Urothelium cell line (cell line): ENCODE measurements around the gene TTC33.
A peak's percentile ranks its signal among the peaks of the same experiment; 100 is the strongest.
"Not testable (repeated sequence)": the region's sequence is repeated elsewhere in the genome, so short reads cannot be mapped to it uniquely, and the experiment has no call there.

Experiments used
- DNase-seq: peaks from one replicate; pipeline ENCODE4 v3.0.0; 2011; ENCODE audit warnings: low spot score, mixed read lengths
- FAIRE-seq: peaks from 2 replicates; lab custom pipeline; 2011; peaks lifted over from hg19 to GRCh38; lab: Jason Lieb, UNC

Gene TTC33

GRCh38 chr5:40656091-40656490, 99.7 kb downstream of the TTC33 start:
- not testable (repeated sequence) for DNase-seq, FAIRE-seq

DNA sequence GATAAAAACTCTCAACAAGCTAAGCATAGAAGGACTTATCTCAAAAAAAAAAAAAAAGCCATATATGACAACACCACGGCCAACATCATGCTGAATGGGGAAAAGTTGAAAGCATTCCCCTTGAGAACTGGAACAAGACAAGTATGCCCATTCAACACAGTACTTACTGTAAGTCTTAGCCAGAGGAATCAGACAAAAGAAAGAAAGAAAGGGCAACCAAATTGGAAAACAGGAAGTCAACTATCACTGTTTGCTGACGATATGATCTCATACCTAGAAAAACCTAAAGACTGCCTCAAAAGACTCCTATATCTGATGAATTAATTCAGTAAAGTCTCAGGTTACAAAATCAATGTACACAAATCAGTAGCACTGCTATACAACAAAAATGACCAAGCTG, 100.6 kb downstream of the TTC33 start:
- DNase-seq (no peak), FAIRE-seq (no peak)

DNA sequence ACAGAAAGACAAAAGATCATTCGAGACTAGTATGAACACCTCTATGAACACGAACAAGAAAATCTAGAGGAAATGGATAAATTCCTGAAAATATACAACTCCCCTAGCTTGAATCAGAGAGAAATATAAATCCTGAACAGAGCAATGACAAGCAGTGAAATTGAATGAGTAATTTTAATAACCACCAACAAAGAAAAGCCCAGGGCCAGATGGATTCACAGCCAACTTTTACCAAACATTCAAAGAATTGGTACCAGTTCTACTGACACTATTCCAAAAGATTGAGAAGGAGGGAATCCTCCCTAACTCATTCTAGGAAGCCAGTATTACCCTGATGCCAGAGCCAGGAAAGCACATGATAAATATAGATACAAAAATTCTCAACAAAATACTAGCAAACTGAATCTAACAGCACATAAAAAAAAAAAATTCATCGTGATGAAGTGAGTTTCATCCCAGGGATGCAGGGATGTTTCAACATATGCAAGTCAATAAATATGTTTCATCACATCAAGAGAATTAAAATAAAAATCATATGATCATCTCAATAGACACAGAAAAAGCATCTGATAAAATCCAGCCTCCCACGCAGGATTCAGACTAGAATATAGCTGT, 101.3 kb downstream of the TTC33 start:
- no peak for FAIRE-seq
- DNase-seq = no peak

- FAIRE-seq (peak; percentile 52), DNase-seq (no peak)
Measured at GRCh38 chr5:40653221-40654022, 102.3 kb downstream of the TTC33 start.

GRCh38 chr5:40652441-40653220, 103.1 kb downstream of the TTC33 start:
- no peak for DNase-seq
- FAIRE-seq = no peak

- no peak for FAIRE-seq
- no peak for DNase-seq
Measured at GRCh38 chr5:40651201-40651600, 104.6 kb downstream of the TTC33 start.

DNA sequence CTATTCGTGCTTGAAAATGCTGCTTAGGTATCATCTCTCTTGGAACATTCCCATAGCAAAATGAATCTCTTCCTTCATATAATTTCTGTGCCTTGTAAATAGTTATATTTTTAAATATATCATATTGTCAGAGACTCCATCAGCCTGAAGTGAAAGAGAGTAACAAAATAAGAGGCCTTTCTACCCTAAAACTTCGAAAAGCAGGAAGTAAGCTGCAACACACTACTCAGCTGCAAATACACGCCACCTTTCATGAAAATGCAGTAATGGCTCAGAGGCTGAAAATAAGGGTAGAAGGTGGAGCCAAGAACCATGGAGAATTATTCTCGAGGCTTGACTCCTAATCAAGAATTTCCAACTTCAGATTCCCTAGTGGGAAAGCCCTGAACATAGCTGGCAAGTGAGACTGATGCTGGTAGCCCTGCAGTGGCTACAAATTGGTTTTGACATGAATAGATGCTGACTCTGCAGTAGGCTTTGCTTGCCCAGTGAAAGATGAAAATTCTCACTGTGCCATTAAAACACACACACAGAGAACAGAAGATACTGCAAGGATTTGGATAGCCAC, 106.2 kb downstream of the TTC33 start:
- DNase-seq (no peak), FAIRE-seq (no peak)

- no peak for DNase-seq
- no peak for FAIRE-seq
Measured at GRCh38 chr5:40648150-40648549, 107.6 kb downstream of the TTC33 start.

DNA sequence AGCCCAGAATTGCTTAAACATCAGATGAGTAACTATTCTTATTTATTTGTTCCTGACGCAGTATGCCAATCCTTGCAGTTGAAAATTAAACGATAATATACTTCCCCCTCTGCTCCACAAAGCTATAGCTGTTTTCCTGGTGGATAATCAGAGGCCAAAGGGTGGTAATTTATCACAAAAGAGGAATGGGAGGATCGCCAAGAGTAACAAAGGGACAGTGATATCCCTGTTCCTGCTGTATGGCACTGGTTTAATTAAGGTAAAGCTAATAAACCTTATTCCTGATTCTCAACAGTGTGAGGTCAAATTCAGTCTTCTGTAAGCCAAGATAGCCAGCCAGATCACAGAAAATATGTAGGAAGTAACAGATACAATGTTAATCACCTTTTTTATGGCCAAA, 109.5 kb downstream of the TTC33 start:
- FAIRE-seq = no peak
- no peak for DNase-seq

DNA sequence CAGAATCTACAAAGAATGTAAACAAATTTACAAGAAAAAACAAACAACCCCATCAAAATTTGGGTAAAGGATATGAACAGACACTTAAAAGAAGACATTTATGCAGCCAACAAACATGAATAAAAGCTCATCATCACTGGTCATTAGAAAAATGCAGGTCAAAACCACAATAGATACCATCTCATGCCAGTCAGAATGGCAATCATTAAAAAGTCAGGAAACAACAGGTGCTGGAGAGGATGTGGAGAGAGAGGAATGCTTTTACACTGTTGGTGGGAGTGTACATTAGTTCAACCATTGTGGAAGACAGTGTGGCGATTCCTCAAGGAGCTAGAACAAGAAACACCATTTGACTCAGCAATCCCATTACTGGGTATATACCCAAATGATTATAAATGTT, 116.2 kb downstream of the TTC33 start:
- FAIRE-seq, DNase-seq: not testable (repeated sequence)

DNA sequence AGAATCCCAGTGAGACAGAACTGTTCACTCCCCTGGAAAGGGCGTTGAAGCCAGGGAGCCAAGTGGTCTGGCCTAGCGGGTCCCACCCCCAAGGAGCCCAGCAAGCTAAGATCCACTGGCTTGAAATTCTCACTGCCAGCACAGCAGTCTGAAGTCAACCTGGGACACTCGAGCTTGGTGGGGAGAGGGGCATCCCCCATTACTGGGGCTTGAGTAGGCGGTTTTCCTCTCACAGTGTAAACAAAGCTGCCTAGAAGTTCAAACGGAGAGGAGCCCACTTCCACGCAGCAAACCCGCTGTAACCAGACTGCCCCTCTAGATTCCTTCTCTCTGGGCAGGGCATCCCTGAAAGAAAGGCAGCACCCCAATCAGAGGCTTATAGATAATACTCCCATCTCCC, 121.2 kb downstream of the TTC33 start:
- DNase-seq (no peak), FAIRE-seq (no peak)

DNA sequence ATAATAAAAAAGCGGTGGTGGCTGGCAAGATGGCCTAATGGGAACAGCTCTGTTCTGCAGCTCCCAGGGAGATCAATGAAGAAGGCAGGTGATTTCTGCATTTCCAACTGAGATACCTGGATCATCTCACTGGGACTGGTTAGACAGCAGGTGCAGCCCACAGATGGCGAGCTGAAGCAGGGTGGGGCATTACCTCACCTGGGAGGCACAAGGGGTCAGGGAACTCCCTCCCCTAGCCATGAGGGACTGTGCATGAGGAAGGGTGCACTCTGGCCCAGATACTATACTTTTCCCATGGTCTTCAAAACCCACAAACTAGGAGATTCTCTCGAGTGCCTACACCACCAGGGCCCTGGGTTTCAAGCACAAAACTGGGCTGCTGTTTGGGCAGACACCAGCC, 121.6 kb downstream of the TTC33 start:
- FAIRE-seq (no peak), DNase-seq (no peak)

DNA sequence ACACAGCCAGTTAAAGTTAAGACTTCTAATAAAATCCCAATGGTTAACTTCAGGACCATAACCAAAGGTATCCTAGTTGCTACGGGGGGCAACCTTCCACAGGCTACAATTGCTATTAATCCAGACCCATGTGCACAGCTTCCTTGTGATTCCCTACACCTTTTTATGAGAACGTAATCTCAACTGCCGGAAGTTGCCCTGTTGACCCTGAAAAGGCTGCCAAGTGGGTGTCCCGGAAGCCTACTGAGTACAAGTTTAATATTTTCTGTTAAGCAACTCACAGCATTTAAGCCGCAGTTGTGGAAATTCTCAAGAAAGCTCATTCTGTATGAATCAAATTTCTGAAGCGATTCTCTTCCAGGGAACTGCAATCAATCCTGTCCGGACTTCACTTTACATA, 124.5 kb downstream of the TTC33 start:
- DNase-seq (no peak), FAIRE-seq (no peak)

DNA sequence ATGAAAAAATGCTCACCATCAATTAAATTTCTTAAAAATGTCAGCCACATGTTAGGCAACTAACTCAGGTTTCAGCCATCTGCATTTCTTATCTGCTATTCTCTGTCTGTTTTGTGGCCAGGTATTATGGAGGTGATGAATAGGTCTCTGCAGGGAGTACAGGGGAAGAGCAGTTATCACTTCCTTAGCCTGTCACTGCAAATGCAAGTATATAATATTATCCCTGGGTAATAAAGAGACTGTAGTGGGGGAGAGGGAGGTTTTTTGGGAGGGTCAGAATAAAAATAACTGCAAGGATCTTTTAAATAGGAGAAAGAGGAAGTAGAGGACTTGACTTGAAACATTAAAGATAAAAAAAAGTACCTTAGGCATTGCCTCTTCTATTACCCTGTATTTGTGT, 125.6 kb downstream of the TTC33 start:
- FAIRE-seq = no peak
- DNase-seq = no peak

- DNase-seq (no peak), FAIRE-seq (no peak)
Measured at GRCh38 chr5:40628407-40628806, 127.4 kb downstream of the TTC33 start.

DNA sequence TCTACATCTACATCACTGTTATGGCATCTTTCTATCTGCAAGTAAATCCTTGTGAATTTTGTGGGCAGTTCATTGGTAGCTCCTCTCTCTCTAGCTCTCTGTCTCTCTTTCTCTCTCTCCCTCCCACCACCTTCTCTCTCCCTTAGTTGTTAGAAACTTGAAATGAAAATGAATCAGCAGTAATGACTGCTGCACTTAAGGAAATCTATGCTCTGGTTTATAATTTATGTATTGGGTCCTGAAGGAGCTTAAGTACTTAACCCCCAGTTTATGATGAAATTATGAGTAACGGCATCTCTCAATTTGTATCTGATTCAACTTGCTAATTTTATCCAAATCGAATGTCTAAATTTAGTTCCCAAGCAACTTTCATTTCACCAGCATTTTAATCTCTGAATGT, 128.1 kb downstream of the TTC33 start:
- DNase-seq (no peak), FAIRE-seq (no peak)

- no peak for FAIRE-seq
Measured at GRCh38 chr5:40626801-40627200, 129.0 kb downstream of the TTC33 start.

GRCh38 chr5:40623480-40624420, 132.0 kb downstream of the TTC33 start:
- FAIRE-seq (no peak), DNase-seq (no peak)

More at GRCh38 chr5:40626801-40627200, 129.0 kb downstream of the TTC33 start:
- DNase-seq = no peak

DNA sequence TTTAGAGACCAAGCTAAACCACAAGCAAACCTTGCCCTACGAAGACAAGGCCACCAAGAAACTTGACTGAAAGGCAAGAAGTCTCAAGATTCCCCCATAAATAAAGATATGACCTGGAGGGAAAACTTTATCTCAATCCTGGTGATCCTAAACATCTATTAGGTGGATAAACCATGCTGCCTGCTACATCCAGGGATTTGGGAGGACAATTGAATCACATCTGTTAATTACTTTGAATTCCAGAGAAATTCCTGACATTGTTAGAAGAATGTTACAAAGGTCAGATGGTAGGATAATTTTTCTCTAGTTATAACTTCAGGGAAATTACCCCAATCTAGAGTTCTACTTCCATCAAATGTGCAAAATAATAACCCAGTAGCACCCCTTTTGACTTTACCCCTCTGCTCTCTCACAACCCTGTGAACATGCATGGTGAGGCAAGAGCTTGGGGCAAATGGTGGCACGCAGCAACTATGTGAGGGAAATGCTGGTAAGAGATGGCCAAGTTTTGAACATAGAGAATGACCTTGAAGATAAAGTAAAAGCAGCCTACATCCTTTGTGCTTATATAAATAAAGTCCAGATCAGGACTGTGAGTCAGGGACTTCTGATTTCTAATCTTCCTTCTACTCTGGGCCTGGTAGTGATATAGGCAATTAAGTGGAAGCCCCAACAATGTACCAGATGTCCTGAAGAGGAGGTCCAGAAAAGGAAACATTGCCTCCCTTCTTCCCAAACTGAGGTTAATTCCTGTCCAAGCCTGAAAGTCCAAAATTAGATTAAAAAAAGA, 133.1 kb downstream of the TTC33 start:
- DNase-seq (no peak), FAIRE-seq (no peak)
